Cardiac muscle cell (in vitro differentiated cells and primary cell): Measurements from ENCODE around the gene SCGN. TPM values are rescaled to one million over a fixed set of nuclear protein-coding genes. Genes with fewer than 3 reads are reported as not detected.

ENCODE experiments used
- DNase-seq, 2 donors: peaks; one replicate each; pipeline versions ENCODE4 v3.0.0 to v3.0.0-alpha.2; 2010 to 2017; ENCODE audit warnings: low read depth in 1 of 2, low spot score in 1 of 2
- H3K27ac ChIP-seq: fragments of 200-600 bp; sonication (generic); 2 replicates; pipeline ENCODE4 v1.5.1; 2016
- H3K27me3 ChIP-seq: fragments of 200-600 bp; sonication (generic); 2 replicates; pipeline ENCODE4 v1.6.0; 2016; ENCODE audit warnings: control low read depth
- H3K36me3 ChIP-seq: fragments of 200-600 bp; sonication (generic); 2 replicates; pipeline ENCODE4 v1.5.1; 2016; ENCODE audit warnings: control low read depth
- H3K4me1 ChIP-seq: fragments of 200-600 bp; sonication (generic); 2 replicates; pipeline ENCODE4 v1.8.1; 2017; ENCODE audit warnings: low read depth, mild to moderate bottlenecking, mixed run types
- H3K4me3 ChIP-seq: fragments of 200-600 bp; sonication (generic); 2 replicates; pipeline ENCODE4 v1.5.1; 2016; ENCODE audit warnings: mild to moderate bottlenecking
- H3K9me3 ChIP-seq: fragments of 200-600 bp; sonication (generic); 2 replicates; pipeline ENCODE4 v1.5.1; 2017; ENCODE audit warnings: low read depth, mild to moderate bottlenecking, control low read depth
- polyA plus RNA-seq: library from polyadenylated mRNA; unstranded; fragments of >200 nt; fragmentation: Nextera tagmentation; extraction: Ambion mirVana; gene quantifications from 2 replicates; pipeline ENCODE4 v1.2.1, GENCODE V29; 2016
- total RNA-seq: library from RNA; depleted of rRNA; stranded (reverse); fragments of >200 nt; gene quantifications from 2 replicates; pipeline ENCODE4 v1.2.3, GENCODE V29; 2016
- TF ChIP-seq, protein P1 (sequence below): IDR thresholded peaks from 2 replicates; pipeline ENCODE4 v1.5.1; 2012; ENCODE audit warnings: low read depth, mild to moderate bottlenecking, low read length

Gene SCGN
- total and polyA plus RNA-seq, 2 experiments from 2014 or later = not detected

DNA sequence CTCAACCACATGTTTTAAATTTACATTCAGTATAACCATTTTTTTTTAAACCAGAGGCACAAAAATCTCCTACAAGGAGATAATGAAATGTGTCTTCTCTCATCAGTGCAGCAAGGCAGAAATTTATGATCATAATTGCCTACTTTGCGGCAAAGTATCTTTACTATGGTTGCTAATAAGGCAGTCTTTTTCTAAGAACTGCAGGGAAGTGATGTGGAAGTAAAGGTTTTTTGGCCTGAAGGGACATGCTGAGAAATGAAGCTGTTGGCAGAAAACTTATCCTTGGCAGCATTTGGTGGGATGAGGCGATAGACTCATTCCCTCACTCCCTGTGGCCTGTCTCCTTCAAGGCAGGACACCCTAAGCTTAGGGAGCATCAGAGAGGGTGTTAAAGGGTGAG, 48.7 kb downstream of the SCGN start:
- DNase-seq = no peak
- Histone ChIP-seq H3K27me3 (peaks cover 5% of the 10 kb centered on the region), H3K27ac (no peak overlapping the region), H3K4me1 (no peaks in the 10 kb centered on the region), H3K9me3 (no peaks in the 10 kb centered on the region), H3K36me3 (no peaks in the 10 kb centered on the region), H3K4me3 (no peak overlapping the region)
- TF ChIP-seq, protein P1, sequence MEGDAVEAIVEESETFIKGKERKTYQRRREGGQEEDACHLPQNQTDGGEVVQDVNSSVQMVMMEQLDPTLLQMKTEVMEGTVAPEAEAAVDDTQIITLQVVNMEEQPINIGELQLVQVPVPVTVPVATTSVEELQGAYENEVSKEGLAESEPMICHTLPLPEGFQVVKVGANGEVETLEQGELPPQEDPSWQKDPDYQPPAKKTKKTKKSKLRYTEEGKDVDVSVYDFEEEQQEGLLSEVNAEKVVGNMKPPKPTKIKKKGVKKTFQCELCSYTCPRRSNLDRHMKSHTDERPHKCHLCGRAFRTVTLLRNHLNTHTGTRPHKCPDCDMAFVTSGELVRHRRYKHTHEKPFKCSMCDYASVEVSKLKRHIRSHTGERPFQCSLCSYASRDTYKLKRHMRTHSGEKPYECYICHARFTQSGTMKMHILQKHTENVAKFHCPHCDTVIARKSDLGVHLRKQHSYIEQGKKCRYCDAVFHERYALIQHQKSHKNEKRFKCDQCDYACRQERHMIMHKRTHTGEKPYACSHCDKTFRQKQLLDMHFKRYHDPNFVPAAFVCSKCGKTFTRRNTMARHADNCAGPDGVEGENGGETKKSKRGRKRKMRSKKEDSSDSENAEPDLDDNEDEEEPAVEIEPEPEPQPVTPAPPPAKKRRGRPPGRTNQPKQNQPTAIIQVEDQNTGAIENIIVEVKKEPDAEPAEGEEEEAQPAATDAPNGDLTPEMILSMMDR = no peak

DNA sequence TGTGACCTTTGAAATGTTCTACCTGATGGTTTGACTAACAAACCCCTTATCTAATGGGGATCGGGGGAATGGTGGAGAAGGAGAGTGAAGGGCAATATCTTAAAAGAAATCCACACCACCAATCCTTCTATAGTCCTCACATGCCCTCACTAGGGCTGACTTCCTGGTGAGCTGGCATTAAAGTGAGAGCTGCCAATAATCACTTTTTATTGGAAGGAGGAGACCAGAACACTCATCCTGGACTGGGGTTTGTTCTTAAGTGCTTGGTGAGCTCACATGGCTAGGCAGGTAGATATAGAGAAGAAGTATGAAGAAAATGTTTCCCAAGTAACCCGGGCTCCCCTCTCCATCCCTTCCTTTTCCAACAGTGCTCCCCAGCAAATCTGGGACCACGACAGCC, 49.8 kb downstream of the SCGN start:
- no peak for DNase-seq
- Histone ChIP-seq H3K4me1 (no peaks in the 10 kb centered on the region), H3K27me3 (peaks cover 5% of the 10 kb centered on the region), H3K9me3 (no peaks in the 10 kb centered on the region), H3K36me3 (no peaks in the 10 kb centered on the region), H3K4me3 (no peak overlapping the region), H3K27ac (no peak overlapping the region)
- TF ChIP-seq, protein P1 = no peak

DNA sequence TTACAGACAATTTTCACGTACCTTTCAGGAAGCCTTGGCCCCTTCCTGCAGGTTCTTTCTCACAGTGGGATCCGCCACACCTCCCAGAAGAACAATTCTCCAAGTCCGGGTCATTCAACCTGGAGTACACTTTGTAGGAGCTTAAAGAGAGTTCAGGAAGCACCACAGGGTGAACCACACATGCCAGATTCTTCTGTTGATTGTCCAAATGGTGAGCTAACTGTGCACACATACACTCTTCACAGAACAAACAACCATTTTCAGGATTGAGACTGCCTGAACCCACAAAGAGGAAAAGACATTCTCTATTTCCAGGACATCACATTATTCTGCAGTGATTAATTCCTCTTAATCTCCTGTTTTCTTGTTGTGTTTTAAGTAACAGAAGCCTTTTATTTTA, 51.0 kb downstream of the SCGN start:
- no peak for DNase-seq
- Histone ChIP-seq H3K36me3 (no peaks in the 10 kb centered on the region), H3K4me3 (no peak overlapping the region), H3K4me1 (no peaks in the 10 kb centered on the region), H3K9me3 (no peaks in the 10 kb centered on the region), H3K27ac (no peak overlapping the region), H3K27me3 (peaks cover 5% of the 10 kb centered on the region)
- TF ChIP-seq, protein P1 = no peak

DNA sequence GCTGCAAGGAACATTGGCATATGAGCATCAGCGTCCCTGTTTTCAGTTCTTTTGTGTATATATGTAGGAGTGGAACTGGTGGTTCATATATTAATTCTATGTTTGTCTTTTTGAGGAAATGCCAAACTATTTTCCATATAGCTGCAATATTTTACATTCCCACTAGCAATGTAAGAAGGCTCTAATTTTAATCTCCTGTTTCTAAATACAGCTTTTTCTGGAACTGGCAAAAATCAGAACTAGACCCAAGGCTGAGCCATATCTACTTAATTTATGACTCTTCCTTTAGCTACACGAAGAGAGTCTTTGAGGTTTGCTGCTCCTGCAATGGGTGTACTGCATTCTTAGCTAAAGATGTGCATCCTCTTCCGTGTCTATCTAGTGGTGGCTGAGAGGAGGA, 52.0 kb downstream of the SCGN start:
- no peak for DNase-seq
- Histone ChIP-seq H3K4me3 (no peak overlapping the region), H3K27me3 (peaks cover 5% of the 10 kb centered on the region), H3K4me1 (no peaks in the 10 kb centered on the region), H3K27ac (no peak overlapping the region), H3K9me3 (no peaks in the 10 kb centered on the region), H3K36me3 (no peaks in the 10 kb centered on the region)
- TF ChIP-seq, protein P1 = no peak

DNA sequence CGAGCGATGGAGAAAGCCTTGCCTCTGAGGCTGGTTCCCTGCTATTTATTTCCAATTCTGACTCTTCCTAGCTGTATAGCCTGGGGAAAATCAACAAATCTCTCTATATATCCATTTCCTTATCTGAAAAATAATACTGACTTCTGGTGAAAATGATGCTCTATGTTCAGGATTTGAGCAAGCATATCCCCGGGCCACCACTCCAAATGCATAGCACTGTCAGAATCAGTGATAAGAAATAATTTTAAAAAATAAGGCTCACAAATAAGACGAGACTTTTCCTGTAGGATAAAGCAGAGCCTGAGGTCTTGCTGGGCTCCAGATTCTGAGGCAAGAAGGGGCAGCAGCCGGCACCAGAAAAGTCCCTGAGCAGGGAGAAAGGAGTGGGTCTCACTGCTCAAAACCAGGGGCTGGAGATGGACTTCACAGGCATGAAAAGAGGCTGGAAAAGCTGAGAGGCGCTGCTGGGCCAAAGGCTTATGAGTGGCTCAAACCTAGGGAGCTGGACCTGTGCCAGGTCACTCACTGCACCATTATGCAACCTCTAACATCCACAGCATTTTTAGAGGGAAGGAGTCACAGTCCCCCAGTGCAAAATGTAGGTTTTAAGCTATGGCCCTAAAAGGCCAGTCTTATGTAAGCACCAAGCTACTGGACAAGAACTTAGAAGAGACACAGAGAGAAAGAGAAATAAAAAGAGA, 54.4 kb downstream of the SCGN start:
- peaks cover 5% of the 10 kb centered on the region for H3K27me3 ChIP-seq
- no peak overlapping the region for H3K27ac ChIP-seq
- no peaks in the 10 kb centered on the region for H3K36me3 ChIP-seq
- H3K4me3 ChIP-seq = no peak overlapping the region
- H3K9me3 ChIP-seq = no peaks in the 10 kb centered on the region
- DNase-seq = peak; percentile 53 to 71
- no peaks in the 10 kb centered on the region for H3K4me1 ChIP-seq
- TF ChIP-seq, protein P1 = no peak
